K562 (cell line): ENCODE results near the gene IZUMO3. TPM values are rescaled to one million over a fixed set of nuclear protein-coding genes. Genes with fewer than 3 reads are reported as not detected.

Source experiments
- ATAC-seq: fragments of 200-7000 bp; cut with Tn5 transposase; 3 replicates; pipeline ENCODE4 v1.9.1; 2020; ENCODE audit warnings: moderate library complexity
- BruUV-seq: library from RNA; stranded (reverse); fragments of 400-500 nt; replicated peaks from 2 replicates; lab custom pipeline; 2021; lab: Mats Ljungman, UMichigan
- CTCF ChIA-PET: fragments of 300-600 bp; formaldehyde crosslinking; extraction: SDS; loops from one replicate; lab custom pipeline; 2021; ENCODE audit warnings: low intra/inter-chr PET ratio; lab: Yijun Ruan, JAX
- POLR2A ChIA-PET: fragments of 300-600, 350-650 bp; sonication (Branson Sonifier 250); formaldehyde crosslinking; extraction: SDS; loops from one replicate; lab custom pipeline; 2021; ENCODE audit warnings: antibody characterized with exemption, inconsistent platforms; lab: Yijun Ruan, JAX
- DNase-seq, 4 experiments: peaks; one replicate each; pipeline versions ENCODE4 v3.0.0 to v3.0.0-alpha.2; 2011 to 2018; ENCODE audit warnings: low spot score in 3 of 4, mixed read lengths in 3 of 4; ENCODE audit errors: extremely low read depth in 1 of 4
- FAIRE-seq: peaks from 2 replicates; lab custom pipeline; 2011; peaks lifted over from hg19 to GRCh38; lab: Jason Lieb, UNC
- H2AFZ ChIP-seq: 2 replicates; pipeline ENCODE4 v1.6.0; 2011; ENCODE audit warnings: low read depth, low read length, control low read depth, inconsistent platforms
- H3K27ac ChIP-seq: fragments of 200-600 bp; 3 replicates; pipeline ENCODE4 v1.8.0; 2011; ENCODE audit warnings: low read depth, mild to moderate bottlenecking, control low read depth, inconsistent platforms, low read length, moderate library complexity, mixed read lengths; ENCODE audit errors: extremely low read depth
- H3K27me3 ChIP-seq, 2 experiments: fragments of 300-600 bp in 1 of 2; 2 replicates in 1 of 2; 3 replicates in 1 of 2; pipeline versions ENCODE4 v1.6.0 to v1.8.0; 2011; ENCODE audit warnings: inconsistent platforms in 2 of 2, low read length in 2 of 2, mild to moderate bottlenecking in 1 of 2, mixed read lengths in 1 of 2, moderate library complexity in 1 of 2; ENCODE audit not compliant: control insufficient read depth in 2 of 2, insufficient read depth in 2 of 2
- H3K36me3 ChIP-seq: fragments of 300-600 bp; 3 replicates; pipeline ENCODE4 v1.8.0; 2011; ENCODE audit warnings: mild to moderate bottlenecking, low read length, inconsistent platforms; ENCODE audit not compliant: control insufficient read depth, insufficient read depth
- H3K4me1 ChIP-seq, 2 experiments: fragments of 200-600 bp in 1 of 2; replicated peaks in 1 of 2; 2 replicates in 1 of 2; 3 replicates in 1 of 2; pipeline versions ENCODE4 v1.5.1 to v1.8.0; 2011; ENCODE audit warnings: inconsistent platforms in 2 of 2, low read length in 2 of 2, mild to moderate bottlenecking in 1 of 2, mixed read lengths in 1 of 2, moderate library complexity in 1 of 2; ENCODE audit not compliant: control insufficient read depth in 2 of 2, insufficient read depth in 2 of 2
- H3K4me2 ChIP-seq: 2 replicates; pipeline ENCODE4 v1.6.1; 2011; ENCODE audit warnings: low read length, control low read depth, inconsistent platforms, mixed read lengths; ENCODE audit not compliant: insufficient read depth
- H3K4me3 ChIP-seq: fragments of 200-600 bp; sonication (generic), shearing (Covaris generic); 2 replicates; pipeline ENCODE4 v1.5.1; 2016; ENCODE audit warnings: control low read depth, inconsistent platforms
- H3K79me2 ChIP-seq: fragments of 200-600 bp; 3 replicates; pipeline ENCODE4 v1.8.0; 2011; ENCODE audit warnings: low read length, inconsistent platforms; ENCODE audit not compliant: control insufficient read depth, insufficient read depth
- H3K9ac ChIP-seq, 2 experiments: 2 replicates each; pipeline versions ENCODE4 v1.6.0 to v1.6.1; 2011; ENCODE audit warnings: low read depth in 2 of 2, low read length in 2 of 2, control low read depth in 1 of 2, inconsistent platforms in 1 of 2, mild to moderate bottlenecking in 1 of 2, mixed read lengths in 1 of 2; ENCODE audit not compliant: insufficient read depth in 1 of 2
- H3K9me1 ChIP-seq: one replicate; pipeline ENCODE4 v1.6.0; 2011; ENCODE audit warnings: inconsistent platforms, mild to moderate bottlenecking, low read length, moderate library complexity; ENCODE audit not compliant: control insufficient read depth, insufficient read depth
- H3K9me3 ChIP-seq: replicated peaks from 2 replicates; pipeline ENCODE4 v1.5.1; 2011; ENCODE audit warnings: low read depth, low read length, inconsistent platforms; ENCODE audit not compliant: control insufficient read depth, insufficient read depth
- H4K20me1 ChIP-seq: replicated peaks from 2 replicates; pipeline ENCODE4 v1.6.1; 2011; ENCODE audit warnings: low read length, inconsistent platforms, mixed read lengths; ENCODE audit not compliant: control insufficient read depth, insufficient read depth
- HNRNPK ChIP-seq: fragments of 200-400 bp; formaldehyde crosslinking; IDR thresholded peaks from one replicate; pipeline ENCODE4 v1.6.1; 2018; ENCODE audit warnings: mild to moderate bottlenecking, low read depth, low read length; ENCODE audit not compliant: poor library complexity, severe bottlenecking
- KLF6 ChIP-seq: fragments of 250-450 bp; sonication (Bioruptor Pico); IDR thresholded peaks from 2 replicates; pipeline ENCODE4 v1.4.0; 2020; ENCODE audit warnings: mild to moderate bottlenecking, moderate library complexity, borderline replicate concordance
- NFIX ChIP-seq: fragments of 250-450 bp; sonication (Bioruptor Pico); IDR thresholded peaks from 2 replicates; pipeline ENCODE4 v1.4.0; 2020; ENCODE audit warnings: low read depth, mild to moderate bottlenecking, moderate library complexity
- ZKSCAN8 ChIP-seq: fragments of 200-800 bp; sonication (Bioruptor generic); IDR thresholded peaks from 2 replicates; pipeline ENCODE4 v1.6.1; 2016; ENCODE audit warnings: missing genetic modification characterization, missing compliant biosample characterization
- ZNF165 ChIP-seq: fragments of 250-450 bp; sonication (Bioruptor Pico); IDR thresholded peaks from 2 replicates; pipeline ENCODE4 v1.4.0; 2020; ENCODE audit warnings: borderline replicate concordance
- ZNF24 ChIP-seq: fragments of 450-650 bp; IDR thresholded peaks from 2 replicates; pipeline ENCODE4 v1.6.1; 2016
- ZNF311 ChIP-seq: fragments of 250-450 bp; sonication (Bioruptor Pico); IDR thresholded peaks from 2 replicates; pipeline ENCODE4 v1.4.0; 2020; ENCODE audit warnings: mild to moderate bottlenecking, moderate library complexity
- ZNF778 ChIP-seq: fragments of 450-650 bp; formaldehyde crosslinking; IDR thresholded peaks from 2 replicates; pipeline ENCODE4 v1.4.0; 2020; ENCODE audit warnings: mild to moderate bottlenecking, moderate library complexity
- ZSCAN29 ChIP-seq: fragments of 450-650 bp; IDR thresholded peaks from 2 replicates; pipeline ENCODE4 v1.6.1; 2017
- WGBS: fragments of 100-300 bp; shearing (Covaris generic); methylation state at CpG from one replicate; pipeline ENCODE4 v1.1.6; 2016; ENCODE audit warnings: low coverage, mixed read lengths; ENCODE audit not compliant: insufficient coverage; ENCODE audit errors: missing lambda C conversion rate; 5-methylcytosine and 5-hydroxymethylcytosine counted together
- in situ Hi-C: fragments of 300-500 bp; cut with MboI; formaldehyde crosslinking; loops from 4 replicates; pipeline ENCODE4 v1.15.0; 2018; ENCODE audit warnings: inconsistent platforms, mixed read lengths
- intact Hi-C: fragments of 100-400 bp; cut with micrococcal nuclease; formaldehyde crosslinking; loops from 2 replicates; pipeline ENCODE4 v1.14.2; 2022
- polyA plus RNA-seq, 8 experiments: library from polyadenylated mRNA; depleted of rRNA in 4 of 8; stranded (reverse) in 5 of 8; unstranded in 3 of 8; fragments of >200 nt; fragmentation: Nextera tagmentation in 2 of 8; fragmentation: Illumina TruSeq in 1 of 8; extraction: Ambion mirVana in 2 of 8; extraction: Trizol in 1 of 8; gene quantifications; 2 replicates each; pipeline versions ENCODE4 v1.2.1 to v1.2.3, GENCODE V29; 2011 to 2014; ENCODE audit warnings: inconsistent platforms in 1 of 8, missing spikeins in 1 of 8
- total RNA-seq, 7 experiments: library from RNA; depleted of rRNA in 6 of 7; stranded (reverse); fragments of >200 nt in 6 of 7; fragmentation: Illumina TruSeq in 2 of 7; extraction: Trizol in 2 of 7; gene quantifications; 2 replicates each; pipeline versions ENCODE4 v1.2.1 to v1.2.3, GENCODE V29; 2011 to 2021; ENCODE audit warnings: low replicate concordance in 1 of 7

IZUMO3 gene
- total and polyA plus RNA-seq, 9 of the 15 experiments (the other 6 are each of a cell fraction or from before 2014, with no cell fraction given) = not detected

- Histone ChIP-seq H3K27ac (no peak overlapping the region), H3K9ac (no peak overlapping the region), H3K4me1 (no peaks in the 10 kb centered on the region), H2AFZ (no peak overlapping the region), H3K4me2 (no peak overlapping the region), H4K20me1 (no peaks in the 10 kb centered on the region), H3K9me3 (no peaks in the 10 kb centered on the region), H3K27me3 (no peaks in the 10 kb centered on the region), H3K9me1 (no peaks in the 10 kb centered on the region), H3K4me3 (no peak overlapping the region), H3K36me3 (no peaks in the 10 kb centered on the region), H3K79me2 (no peaks in the 10 kb centered on the region)
- ATAC-seq = no peak
- in situ Hi-C loops (no loop called here), intact Hi-C loops (no loop called here)
- no peak for FAIRE-seq
- BruUV-seq = no TSS peak
- no CpG with 5 or more reads among the region's 1 CpG for WGBS
- TF ChIP-seq ZKSCAN8 (CRISPR knock-in tag) (no peak), ZNF165 (CRISPR knock-in tag) (no peak), ZNF778 (CRISPR knock-in tag) (no peak), KLF6 (CRISPR knock-in tag) (no peak), NFIX (no peak), ZSCAN29 (no peak), ZNF311 (CRISPR knock-in tag) (no peak), HNRNPK (no peak), ZNF24 (no peak)
- DNase-seq = no peak
- ChIA-PET POLR2A (no interaction called here), CTCF (no interaction called here)
These were observed 44.7 kb upstream of the IZUMO3 start for GRCh38 chr9:24590432-24590831.
